Fibroblast of pulmonary artery (primary cell): ENCODE data around the gene ACYP2.
A peak's percentile ranks its signal among the peaks of the same experiment; 100 is the strongest.

ENCODE experiments used
- DNase-seq: peaks from one replicate; pipeline ENCODE4 v3.0.0-alpha.2; 2010; ENCODE audit warnings: low read depth
- H3K4me3 ChIP-seq: replicated peaks from 2 replicates; pipeline ENCODE4 v1.5.1; 2011; ENCODE audit warnings: low read depth, mild to moderate bottlenecking, control low read depth, low read length, moderate library complexity
- TF ChIP-seq, protein P1 (sequence below): IDR thresholded peaks from 2 replicates; pipeline ENCODE4 v1.5.1; 2011; ENCODE audit warnings: mild to moderate bottlenecking, control low read depth, low read length, inconsistent platforms; ENCODE audit errors: missing control alignments

ACYP2 gene

GRCh38 chr2:54347622-54348021, 232.2 kb downstream of the ACYP2 start:
- TF ChIP-seq, protein P1, sequence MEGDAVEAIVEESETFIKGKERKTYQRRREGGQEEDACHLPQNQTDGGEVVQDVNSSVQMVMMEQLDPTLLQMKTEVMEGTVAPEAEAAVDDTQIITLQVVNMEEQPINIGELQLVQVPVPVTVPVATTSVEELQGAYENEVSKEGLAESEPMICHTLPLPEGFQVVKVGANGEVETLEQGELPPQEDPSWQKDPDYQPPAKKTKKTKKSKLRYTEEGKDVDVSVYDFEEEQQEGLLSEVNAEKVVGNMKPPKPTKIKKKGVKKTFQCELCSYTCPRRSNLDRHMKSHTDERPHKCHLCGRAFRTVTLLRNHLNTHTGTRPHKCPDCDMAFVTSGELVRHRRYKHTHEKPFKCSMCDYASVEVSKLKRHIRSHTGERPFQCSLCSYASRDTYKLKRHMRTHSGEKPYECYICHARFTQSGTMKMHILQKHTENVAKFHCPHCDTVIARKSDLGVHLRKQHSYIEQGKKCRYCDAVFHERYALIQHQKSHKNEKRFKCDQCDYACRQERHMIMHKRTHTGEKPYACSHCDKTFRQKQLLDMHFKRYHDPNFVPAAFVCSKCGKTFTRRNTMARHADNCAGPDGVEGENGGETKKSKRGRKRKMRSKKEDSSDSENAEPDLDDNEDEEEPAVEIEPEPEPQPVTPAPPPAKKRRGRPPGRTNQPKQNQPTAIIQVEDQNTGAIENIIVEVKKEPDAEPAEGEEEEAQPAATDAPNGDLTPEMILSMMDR: no peak
- no peak overlapping the region for H3K4me3 ChIP-seq
- DNase-seq: no peak

DNA sequence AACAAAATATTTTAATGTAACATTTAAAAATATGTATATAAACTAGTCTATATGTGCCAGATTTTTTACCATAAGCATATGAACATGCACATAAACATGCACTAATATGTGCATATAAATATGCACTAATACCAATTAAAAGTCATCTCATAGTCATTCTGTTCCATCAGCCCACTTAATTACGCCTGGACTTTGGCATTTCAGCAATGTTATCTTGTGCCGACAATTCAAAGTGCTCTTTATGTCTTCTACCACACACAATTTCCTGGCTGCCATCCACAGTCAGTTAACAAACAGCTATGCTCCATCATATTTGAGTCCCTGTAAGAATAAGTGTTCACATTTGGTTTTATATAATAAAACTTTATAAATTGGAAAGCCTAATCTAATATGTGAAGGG, 233.2 kb downstream of the ACYP2 start:
- TF ChIP-seq, protein P1: no peak

DNA sequence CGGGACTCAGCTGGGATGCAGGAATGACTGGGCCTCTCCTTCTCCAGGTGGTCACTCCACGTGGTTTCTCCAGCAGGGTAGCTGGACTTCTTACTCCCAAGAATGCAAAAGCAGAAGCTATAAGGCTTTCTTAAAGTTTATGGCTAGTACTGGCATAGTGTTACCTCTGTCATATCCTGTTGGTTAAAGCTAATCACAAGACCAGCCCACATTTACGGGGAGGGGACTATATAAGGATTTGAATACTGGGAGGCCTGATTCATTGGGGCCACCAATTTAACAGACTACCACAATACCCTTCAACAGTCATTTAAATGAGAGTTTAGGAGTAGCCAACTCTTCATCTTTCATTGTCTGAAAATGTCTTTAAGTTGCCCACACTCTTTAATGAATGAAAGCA, 235.0 kb downstream of the ACYP2 start:
- no peak for DNase-seq
- TF ChIP-seq, protein P1: no peak
- H3K4me3 ChIP-seq: no peak overlapping the region

More for the DNA sequence above, 233.2 kb downstream of the ACYP2 start:
- no peak overlapping the region for H3K4me3 ChIP-seq
- peak; percentile 71 for DNase-seq

DNA sequence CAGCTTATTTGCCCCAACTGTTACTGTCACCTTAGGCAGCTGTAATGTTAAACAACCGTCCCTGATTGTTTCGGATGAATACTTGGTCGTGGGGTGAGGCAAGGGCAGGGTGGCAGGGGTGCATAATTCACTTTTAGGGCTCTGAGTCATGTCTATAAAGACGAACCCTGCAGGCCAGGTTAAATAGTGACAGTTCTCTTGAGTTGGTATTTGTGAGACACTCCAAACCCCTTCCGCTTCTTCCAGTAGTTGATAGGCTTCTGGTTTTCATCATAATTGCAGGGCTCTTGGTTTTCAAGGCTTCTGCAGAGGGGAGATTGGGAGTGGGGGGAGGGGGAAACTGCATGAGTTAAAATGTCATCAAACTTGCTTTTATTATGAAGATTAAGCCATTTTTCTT, 237.8 kb downstream of the ACYP2 start:
- TF ChIP-seq, protein P1: no peak
- no peak for DNase-seq
- no peak overlapping the region for H3K4me3 ChIP-seq
